ENCODE measurements around the gene COMMD1.

DNA sequence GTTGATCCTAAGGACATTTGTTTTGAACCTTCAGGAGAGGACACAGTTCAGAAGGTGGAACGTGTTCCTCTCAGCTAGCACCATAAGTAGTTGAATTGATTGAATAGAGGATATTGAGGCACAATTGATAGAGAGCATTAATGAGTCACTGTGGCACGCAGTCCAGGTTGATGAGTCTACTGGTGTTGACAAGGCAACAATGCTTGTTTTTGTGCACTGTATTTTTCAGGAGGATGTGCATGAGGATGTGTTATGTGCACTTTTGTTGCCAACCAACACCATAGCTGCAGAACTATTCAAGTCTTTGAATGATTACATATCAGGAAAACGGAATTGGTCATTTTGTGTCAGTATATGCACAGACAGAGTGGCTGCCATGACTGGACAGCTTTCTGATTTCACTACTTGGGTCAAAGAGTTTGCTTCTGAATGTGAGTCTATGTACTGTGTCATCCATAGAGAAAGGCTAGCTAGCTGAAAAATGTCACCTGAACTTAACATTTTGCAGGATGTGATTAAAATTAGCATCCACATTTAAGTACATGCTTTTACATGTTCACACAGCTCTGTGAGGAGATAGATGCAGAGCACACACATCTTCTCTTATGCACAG is 150.4 kb downstream of the COMMD1 start:
- TF ChIP-seq EZH2 (IDR thresholded peaks at IDR 0.05; ENCODE audit: borderline replicate concordance): no peak
- TF ChIP-seq, protein P1, sequence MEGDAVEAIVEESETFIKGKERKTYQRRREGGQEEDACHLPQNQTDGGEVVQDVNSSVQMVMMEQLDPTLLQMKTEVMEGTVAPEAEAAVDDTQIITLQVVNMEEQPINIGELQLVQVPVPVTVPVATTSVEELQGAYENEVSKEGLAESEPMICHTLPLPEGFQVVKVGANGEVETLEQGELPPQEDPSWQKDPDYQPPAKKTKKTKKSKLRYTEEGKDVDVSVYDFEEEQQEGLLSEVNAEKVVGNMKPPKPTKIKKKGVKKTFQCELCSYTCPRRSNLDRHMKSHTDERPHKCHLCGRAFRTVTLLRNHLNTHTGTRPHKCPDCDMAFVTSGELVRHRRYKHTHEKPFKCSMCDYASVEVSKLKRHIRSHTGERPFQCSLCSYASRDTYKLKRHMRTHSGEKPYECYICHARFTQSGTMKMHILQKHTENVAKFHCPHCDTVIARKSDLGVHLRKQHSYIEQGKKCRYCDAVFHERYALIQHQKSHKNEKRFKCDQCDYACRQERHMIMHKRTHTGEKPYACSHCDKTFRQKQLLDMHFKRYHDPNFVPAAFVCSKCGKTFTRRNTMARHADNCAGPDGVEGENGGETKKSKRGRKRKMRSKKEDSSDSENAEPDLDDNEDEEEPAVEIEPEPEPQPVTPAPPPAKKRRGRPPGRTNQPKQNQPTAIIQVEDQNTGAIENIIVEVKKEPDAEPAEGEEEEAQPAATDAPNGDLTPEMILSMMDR (IDR thresholded peaks at IDR 0.05; ENCODE audit: poor library complexity): no peak

All from hepatocyte (in vitro differentiated cells).